WI38 (cell line): ENCODE data around the gene LACRT.

Source experiments
- H3K4me3 ChIP-seq: 2 replicates; pipeline ENCODE4 v1.5.1; 2011; ENCODE audit warnings: low read depth, mild to moderate bottlenecking, control low read depth, low read length
- CTCF ChIP-seq: IDR thresholded peaks from 2 replicates; pipeline ENCODE4 v1.5.1; 2012; ENCODE audit warnings: low read depth, mild to moderate bottlenecking, control low read depth, low read length

The LACRT gene

GRCh38 chr12:54624315-54625279, 10.1 kb downstream of the LACRT start:
- TF ChIP-seq CTCF, result no peak
- H3K4me3 ChIP-seq, result no peak overlapping the region

GRCh38 chr12:54622463-54623183, 12.1 kb downstream of the LACRT start:
- no peak overlapping the region for H3K4me3 ChIP-seq
- peak; percentile 11; the same call in 1 of the 2 replicates for TF ChIP-seq CTCF

GRCh38 chr12:54616933-54617680, 17.6 kb downstream of the LACRT start:
- no peak overlapping the region for H3K4me3 ChIP-seq
- TF ChIP-seq CTCF, result no peak

- H3K4me3 ChIP-seq, result no peak overlapping the region
- no peak for TF ChIP-seq CTCF
Measured at GRCh38 chr12:54612225-54612750, 22.4 kb downstream of the LACRT start.

- TF ChIP-seq CTCF, result no peak
- no peak overlapping the region for H3K4me3 ChIP-seq
Measured at GRCh38 chr12:54611715-54612149, 23.0 kb downstream of the LACRT start.

GRCh38 chr12:54608769-54609168, 25.9 kb downstream of the LACRT start:
- H3K4me3 ChIP-seq, result no peak overlapping the region
- TF ChIP-seq CTCF, result no peak
